Activated CD8-positive, alpha-beta memory T cell treated with anti-CD3 and anti-CD28 coated beads, Interleukin-2, amount 50 U/mL, for 1 hour (primary cell): ENCODE data around the gene MLPH.

Experiments
- DNase-seq: peaks from one replicate; pipeline ENCODE4 v3.0.0-alpha.2; 2020; ENCODE audit errors: extremely low read depth

MLPH gene

DNA sequence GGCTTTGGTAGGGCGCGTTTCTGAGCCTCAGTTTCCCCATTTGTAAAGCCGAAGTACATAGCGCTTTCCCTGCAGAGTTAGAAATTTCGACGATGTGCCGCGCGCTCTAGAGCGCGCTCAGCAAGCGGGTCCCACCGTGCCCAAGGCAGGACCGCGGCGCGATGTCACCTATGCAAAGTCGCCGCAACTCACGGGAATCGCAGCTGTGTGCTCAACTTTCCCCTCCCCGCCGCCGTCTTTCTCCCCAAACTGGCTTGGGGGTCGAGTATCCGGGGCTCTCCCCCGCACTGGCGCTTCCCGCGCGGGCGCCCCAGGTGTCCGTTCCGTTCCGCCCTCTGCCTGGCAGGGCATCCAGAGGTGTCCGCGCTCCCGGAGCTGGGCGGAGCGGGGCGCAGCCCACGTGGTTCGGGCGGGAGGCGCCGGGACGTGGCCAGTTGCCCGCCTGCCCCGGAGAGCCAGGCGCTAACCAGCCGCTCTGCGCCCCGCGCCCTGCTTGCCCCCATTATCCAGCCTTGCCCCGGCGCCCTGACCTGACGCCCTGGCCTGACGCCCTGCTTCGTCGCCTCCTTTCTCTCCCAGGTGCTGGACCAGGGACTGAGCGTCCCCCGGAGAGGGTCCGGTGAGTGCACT lies at the start of gene MLPH:
TSS of gene MLPH (plus strand) at position 433 of the 630 bp plus-strand sequence. CDS start 6,176 bp downstream, outside the sequence.
- DNase-seq: no peak

- DNase-seq: no peak
Observed at GRCh38 chr2:237437566-237437965, 49.5 kb upstream of the MLPH start.

DNA sequence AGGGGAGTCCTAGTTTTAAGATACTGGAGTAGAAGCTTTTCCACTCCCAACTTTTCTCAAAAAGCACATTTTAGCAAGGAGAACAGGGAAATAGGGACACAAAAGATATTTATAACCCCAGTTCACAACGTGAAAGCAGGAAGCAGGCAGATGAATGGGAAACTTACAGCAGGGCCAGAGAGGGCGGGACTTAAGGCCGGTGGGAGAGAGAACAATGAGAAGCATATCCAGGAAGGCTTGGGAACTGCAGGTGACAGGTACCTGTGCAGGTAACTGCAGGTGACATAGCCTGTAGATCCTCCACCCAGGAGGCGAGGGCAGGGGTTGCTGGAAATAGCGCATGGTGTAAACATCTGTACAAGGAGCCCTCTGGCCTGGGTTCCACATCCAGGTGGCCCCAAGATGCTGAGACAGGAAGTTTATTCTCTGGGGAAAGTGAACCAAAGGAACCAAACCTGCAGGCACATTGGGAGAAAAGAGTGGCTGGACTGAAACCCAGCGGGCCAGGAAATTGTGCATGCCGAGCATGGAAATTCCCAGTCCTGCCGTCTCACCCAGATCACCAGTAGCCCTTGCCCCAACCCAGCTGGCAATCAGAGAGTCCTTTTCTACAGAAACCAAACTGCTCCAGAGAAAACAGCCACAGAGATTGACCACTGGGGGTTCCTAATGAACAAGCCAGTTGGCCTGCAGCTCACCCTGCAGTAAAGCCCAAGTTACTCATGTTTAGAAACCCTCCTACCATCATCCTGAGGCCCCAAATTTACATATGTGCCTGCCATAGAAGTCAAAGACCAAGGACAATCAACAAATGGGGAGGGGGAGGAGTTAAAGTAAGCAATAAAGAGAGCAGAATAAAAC lies 48.7 kb upstream of the MLPH start:
- DNase-seq: no peak

GRCh38 chr2:237440819-237441281 lies 46.2 kb upstream of the MLPH start:
- no peak for DNase-seq

DNA sequence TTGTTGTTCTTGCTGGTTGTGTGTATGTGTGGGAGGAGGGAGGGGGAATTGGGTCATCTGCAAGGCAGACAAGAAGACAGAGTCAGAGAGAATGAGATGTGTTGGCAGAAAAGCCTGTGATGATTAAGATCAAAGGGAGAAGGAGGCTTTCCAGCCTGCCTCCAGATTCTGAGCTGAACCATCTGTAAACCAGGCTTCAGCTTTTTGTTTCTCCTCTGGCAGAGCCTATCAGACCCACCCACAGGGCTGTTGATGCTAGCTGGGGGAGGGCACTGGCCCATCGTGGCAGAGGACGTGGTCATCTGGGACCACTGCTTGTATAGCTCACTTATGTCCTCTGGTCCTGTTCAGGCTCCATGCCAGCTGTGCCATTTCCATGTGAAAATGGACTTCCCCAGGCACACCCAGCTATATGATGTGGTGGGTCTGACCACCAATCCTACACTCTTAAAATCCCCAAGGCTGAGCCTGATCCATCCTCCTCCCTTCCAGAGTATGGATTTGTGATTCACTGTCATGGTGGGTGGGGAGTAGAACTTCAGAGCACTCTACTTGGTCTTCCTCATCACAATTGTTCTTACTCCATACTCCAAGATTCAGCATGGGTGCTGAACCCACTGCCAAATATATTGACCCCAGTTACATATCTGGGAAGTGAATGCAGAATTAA lies 45.3 kb upstream of the MLPH start:
- no peak for DNase-seq

GRCh38 chr2:237444071-237444470 lies 43.0 kb upstream of the MLPH start:
- no peak for DNase-seq

DNA sequence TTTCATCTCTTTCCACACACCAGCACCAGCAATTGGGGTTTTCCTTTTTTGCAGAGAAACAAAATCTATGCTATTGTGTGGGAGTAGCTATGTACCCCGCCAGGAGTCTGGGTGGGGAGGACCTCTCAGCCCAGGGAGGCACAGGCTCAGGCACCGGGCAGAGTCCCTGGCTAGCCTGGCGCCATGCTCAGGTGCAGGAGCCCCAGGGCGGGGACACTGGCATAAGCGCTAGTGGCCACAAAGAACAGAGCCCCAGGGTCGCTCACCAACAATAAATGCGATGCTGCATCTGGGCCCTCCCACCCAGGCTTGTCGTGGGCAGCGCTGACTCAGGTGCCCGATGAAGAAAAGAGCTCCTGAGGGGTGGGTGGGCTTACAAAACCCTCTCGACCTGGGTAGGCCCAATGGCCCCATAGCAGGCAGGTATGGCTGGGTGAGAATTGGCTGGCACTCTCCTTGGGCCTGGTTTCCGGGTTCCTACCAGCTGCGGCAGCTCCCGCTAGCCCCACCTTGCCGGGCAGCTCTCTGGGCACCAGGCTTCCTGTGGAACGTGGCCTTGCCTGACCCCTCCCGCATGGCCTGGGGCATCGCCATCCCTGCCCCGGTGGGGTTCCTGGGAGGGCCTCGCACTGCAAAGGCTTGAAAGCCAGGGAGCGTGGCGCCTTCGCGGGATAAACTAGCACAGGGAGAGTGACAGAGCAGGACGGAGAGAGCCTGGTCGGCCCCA lies 41.3 kb upstream of the MLPH start:
- DNase-seq: no peak

DNA sequence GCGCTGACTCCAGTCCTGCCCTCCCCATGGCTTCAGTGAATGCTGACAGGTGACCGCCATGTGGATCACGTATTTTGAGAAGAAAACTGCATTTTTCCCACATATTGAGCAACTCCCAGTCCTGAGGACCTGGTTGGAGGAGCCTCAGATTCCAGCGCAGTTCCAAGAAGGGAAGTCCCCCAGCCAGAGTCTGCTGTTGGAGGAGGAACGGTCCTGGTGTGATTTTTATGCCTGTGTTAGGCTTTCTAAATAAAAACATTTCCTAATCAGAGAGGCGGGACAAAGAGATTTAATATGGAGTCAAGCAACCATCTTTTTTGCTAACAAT lies 40.7 kb upstream of the MLPH start:
- no peak for DNase-seq

- DNase-seq: no peak
Observed at GRCh38 chr2:237447496-237447895, 39.6 kb upstream of the MLPH start.

- no peak for DNase-seq
Observed at GRCh38 chr2:237448171-237448570, 38.9 kb upstream of the MLPH start.

DNA sequence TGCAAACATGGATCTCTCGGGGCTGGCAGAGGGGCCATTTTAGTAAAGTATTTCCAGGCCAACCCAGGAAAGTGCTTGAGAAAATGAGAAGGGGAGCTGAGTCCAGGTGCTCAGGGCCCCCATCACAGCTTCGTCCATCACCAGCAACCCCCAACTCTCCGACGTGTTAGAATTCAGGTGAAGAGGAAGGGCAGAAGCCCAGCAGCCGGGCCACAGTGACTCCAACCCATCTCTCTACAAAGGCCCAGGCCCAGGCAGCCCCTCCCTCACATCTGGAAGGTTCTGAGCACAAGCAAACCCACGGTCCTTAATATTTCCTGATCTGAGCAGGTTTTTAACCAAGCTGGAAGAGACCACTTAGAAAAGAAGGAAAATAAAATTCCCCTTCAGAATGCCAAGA lies 38.4 kb upstream of the MLPH start:
- DNase-seq: no peak

GRCh38 chr2:237449193-237449881 lies 37.7 kb upstream of the MLPH start:
- no peak for DNase-seq

GRCh38 chr2:237450108-237450507 lies 36.9 kb upstream of the MLPH start:
- DNase-seq: no peak

DNA sequence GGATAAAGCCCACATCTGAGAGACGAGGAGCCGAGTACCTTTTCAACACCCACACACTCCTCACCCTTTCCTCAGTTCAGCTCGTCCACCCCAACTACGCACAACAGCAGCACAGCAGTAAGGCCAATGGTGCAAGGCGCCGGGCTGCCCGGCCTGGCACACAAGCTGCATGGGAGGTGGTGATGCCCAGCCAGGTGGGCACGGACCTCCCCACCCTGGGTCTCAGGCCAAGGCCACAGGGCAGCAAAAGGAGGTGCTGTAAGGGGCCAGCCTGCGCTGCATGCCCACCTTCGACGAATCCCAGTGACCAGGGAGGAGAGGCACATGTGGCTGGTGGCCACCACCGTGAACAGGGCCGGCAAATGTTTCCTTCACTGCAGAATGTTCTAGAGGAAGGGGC lies 36.5 kb upstream of the MLPH start:
- no peak for DNase-seq

DNA sequence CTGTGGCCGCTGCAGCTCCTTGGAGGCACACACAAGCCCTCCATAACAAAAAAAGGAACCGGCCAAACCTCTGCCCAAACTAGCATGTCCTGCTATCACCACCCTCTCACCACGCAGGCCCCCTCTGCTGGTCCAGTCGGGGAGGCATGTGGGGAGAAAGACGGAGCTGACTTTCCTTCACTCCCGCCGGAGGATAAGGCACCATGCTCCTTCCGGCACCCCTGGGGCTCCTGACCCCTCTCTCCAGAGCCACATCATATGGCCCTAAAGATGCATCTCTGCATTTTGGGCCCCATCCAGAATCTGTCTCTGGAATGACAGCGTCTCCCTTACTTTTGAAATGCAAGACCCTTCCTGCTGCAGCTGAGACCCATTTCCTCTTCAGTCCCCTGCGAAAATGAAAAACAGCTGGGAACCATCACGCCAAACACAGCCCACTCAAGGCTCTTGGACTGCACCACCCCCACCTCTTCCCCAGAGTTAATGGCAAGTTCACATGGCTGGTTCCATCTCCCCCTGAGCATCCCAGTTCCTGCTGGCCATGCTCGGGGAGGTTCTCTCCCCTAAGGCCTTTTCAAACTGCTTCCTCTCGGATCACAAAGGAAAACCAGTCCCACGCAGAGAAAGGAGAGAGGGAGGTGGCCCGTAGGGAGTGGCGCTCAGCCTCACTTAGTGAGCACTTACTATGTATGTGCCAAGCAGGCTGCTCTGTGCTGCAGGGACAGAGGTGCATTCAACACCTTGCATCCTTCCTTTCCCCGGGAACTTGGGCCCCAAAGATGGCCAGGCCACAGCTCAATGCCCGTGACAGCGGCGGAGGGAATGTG lies 35.2 kb upstream of the MLPH start:
- no peak for DNase-seq

- DNase-seq: no peak
Observed at GRCh38 chr2:237452861-237453260, 34.2 kb upstream of the MLPH start.

- no peak for DNase-seq
Observed at GRCh38 chr2:237453671-237454070, 33.4 kb upstream of the MLPH start.

DNA sequence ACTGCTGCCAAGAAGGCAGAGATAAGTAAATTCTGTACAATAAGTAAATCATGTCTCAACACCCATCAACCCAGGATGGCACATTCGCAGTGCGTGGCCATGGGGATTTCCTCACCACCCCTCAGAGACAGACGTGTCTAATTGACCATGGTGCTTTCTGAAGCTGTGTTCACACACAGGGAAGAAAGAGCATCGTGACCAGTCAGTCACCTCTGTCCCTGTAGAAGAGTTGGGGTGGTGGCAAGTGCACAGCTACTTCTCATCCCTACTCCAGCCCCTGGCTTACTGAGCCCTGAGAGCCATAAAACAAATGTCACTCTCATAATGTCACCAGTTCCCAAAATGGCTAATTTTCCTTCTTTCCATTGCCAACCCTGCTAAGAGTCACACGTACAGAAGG lies 31.3 kb upstream of the MLPH start:
- DNase-seq: no peak

GRCh38 chr2:237456200-237456843 lies 30.7 kb upstream of the MLPH start:
- DNase-seq: no peak

GRCh38 chr2:237457388-237457941 lies 29.6 kb upstream of the MLPH start:
- no peak for DNase-seq
